GM19372 (cell line): ENCODE measurements around the gene SLC5A4.
"Not testable (repeated sequence)": the region's sequence is repeated elsewhere in the genome, so short reads cannot be mapped to it uniquely, and the experiment has no call there.

Experiments used
- ATAC-seq: cut with Tn5 transposase; IDR thresholded peaks from one replicate; pipeline ENCODE4 v1.9.1; 2021; ENCODE audit warnings: mild to moderate bottlenecking, low read depth, moderate library complexity; ENCODE audit not compliant: unreplicated experiment

Gene SLC5A4

GRCh38 chr22:32255217-32255616 lies at the start of gene SLC5A4:
Gene SLC5A4, minus strand, starts transcription at chr22:32255347. Its CDS starts 18 bp downstream, at chr22:32255329.
- ATAC-seq: no peak

- not testable (repeated sequence) for ATAC-seq
Observed at GRCh38 chr22:32293921-32294320, 38.8 kb upstream of the SLC5A4 start.

- ATAC-seq: no peak
Observed at GRCh38 chr22:32286290-32286840, 31.2 kb upstream of the SLC5A4 start.

GRCh38 chr22:32281072-32281471 lies 25.9 kb upstream of the SLC5A4 start:
- no peak for ATAC-seq

DNA sequence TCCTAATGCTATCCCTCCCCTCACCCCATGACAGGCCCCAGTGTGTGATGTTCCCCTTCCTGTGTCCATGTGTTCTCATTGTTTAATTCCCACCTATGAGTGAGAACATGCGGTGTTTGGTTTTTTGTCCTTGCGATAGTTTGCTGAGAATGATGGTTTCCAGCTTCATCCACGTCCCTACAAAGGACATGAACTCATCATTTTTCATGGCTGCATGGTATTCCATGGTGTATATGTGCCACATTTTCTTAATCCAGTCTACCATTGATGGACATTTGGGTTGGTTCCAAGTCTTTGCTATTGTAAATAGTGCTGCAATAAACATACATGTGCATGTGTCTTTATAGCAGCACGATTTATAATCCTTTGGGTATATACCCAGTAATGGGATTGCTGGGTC lies 20.2 kb upstream of the SLC5A4 start:
- not testable (repeated sequence) for ATAC-seq

DNA sequence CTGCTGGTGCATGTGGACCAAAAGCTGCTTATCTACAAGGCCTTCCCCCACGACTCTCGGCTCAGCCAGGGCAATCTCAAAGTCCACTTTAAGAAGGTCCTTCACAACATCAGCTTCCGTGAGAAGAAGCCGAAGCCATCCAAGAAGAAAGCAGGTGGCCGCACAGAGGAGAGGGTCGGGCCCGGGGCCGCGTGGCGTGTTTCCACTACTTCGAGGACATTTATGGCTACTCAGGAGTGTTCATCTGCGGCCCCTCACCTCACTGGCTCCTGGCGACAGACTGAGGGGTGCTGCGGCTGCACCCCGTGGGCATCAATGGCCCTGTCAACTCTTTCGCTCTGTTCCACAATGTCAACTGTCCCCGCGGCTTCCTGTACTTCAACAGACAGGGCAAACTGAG lies 16.2 kb upstream of the SLC5A4 start:
- ATAC-seq: no peak

- no peak for ATAC-seq
Observed at GRCh38 chr22:32270641-32271369, 15.7 kb upstream of the SLC5A4 start.

- no peak for ATAC-seq
Observed at GRCh38 chr22:32269316-32269715, 14.2 kb upstream of the SLC5A4 start.

GRCh38 chr22:32267011-32267410 lies 11.9 kb upstream of the SLC5A4 start:
- no peak for ATAC-seq

GRCh38 chr22:32265882-32266767 lies 11.0 kb upstream of the SLC5A4 start:
- ATAC-seq: no peak

GRCh38 chr22:32263678-32264077 lies 8.5 kb upstream of the SLC5A4 start:
- not testable (repeated sequence) for ATAC-seq

DNA sequence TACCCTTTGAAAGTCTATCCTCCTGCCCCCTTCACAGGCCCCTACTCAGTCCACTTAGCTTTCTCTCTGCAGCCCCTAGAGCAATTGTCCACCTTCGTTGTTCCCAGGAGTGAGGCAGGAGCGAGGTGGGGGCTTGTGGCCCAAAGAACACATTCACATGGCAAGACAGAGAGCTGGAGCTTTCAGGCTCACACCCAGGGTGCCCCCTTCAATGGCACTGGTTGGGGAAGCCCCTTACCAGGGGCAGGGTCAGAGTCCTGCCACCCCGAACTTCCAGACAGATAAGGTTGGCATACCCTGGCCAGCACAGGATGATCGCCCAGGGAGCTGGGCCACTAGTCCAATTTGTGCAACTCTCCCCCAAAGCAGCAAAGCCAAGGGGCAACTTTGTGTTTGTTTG lies 6.2 kb upstream of the SLC5A4 start:
- ATAC-seq: no peak

- no peak for ATAC-seq
Observed at GRCh38 chr22:32258791-32259190, 3.6 kb upstream of the SLC5A4 start.

DNA sequence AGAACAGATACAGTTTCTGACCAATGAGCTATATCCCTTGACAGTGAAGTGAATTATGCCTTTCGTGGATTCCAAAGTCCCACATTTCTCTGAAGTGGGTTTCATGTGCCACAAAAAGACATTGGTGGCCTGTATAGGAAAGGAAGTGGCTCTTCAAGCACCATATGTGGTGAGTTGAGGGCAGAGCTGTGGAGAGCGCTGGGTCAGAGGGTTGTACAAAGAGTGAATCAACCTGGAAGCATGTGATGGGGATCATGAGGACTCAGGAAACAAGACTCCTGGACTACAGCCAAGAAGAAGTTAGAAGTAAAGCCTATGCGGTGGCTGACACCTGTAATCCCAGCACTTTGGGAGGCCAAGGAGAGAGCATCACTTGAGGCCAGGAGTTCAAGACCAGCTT lies 579 bp upstream of the SLC5A4 start:
- no peak for ATAC-seq

GRCh38 chr22:32249231-32249630 lies 5.9 kb downstream of the SLC5A4 start:
- ATAC-seq: no peak

GRCh38 chr22:32248276-32248675 lies 6.9 kb downstream of the SLC5A4 start:
- ATAC-seq: no peak

DNA sequence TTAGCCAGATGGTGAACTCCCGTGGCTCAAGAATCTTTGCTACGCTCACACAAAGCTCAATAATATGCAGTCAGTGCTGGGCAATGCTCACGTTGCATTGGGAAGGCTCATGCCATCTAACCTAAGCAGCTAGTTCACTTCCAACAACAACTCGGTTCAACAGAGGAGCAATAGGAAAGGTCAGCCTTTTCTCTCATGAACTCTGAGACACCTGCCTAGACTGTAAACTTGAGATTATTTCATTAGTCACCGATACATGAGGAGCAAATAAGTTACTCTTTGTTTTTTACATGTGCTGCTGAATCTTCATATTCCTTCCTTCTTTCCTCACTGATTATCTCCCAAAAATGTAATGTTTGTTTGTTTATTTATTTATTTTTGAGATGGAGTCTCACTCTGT lies 9.0 kb downstream of the SLC5A4 start:
- no peak for ATAC-seq

DNA sequence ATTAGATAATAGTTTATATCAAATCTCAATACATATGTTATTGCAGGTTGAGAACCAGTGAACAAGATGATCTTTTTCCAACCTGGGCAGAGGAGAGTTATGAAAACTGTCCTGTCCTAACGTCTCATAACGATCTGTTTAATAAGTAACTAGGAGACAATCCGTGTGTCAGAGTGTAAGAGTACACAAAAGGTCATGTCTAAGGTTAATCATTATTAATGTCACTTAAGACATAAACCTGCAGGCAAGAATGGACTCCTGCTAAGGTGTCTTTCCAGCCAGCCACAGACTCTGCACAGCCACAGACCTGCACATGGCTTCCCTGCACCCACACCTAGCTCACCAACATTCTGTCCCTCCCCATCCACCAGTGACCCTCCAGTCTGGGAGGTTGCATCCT lies 10.1 kb downstream of the SLC5A4 start:
- ATAC-seq: no peak

DNA sequence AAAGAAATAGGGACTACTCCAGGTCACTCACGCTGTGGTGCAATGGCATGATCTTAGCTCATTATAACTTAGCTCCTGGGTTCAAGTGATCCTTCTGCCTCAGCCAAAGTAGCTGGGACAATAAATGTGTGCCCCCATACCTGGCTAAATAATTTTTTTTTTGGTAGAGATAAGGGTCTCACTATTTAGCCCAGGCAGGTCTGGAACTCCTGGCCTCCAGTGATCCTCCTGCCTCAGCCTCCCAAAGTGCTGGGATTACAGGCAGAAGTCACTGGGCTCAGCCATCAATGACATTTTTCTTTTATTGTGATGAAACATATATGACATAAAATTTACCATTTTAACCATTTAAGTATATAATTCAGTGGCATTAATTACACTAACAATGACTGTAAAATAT lies 10.6 kb downstream of the SLC5A4 start:
- ATAC-seq: no peak

DNA sequence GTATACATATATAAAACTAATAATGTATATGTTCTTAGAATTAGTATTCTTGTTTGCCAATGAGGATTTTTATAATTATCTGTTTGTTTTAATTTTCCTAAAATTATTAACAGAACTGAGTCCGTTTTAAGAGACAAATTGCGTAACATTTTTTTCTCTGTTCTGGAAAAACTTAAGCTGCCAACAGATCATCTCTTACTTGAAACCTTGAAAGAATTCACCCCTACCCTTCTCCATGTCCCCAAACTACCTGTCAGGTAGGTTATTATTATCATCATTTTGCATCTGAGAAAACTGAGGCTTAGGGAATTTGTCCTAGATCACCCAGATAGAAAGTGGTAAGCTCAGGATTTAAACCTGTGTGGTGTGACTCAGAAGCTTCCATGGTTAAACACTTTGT lies 14.7 kb downstream of the SLC5A4 start:
- no peak for ATAC-seq

GRCh38 chr22:32237906-32238305 lies 17.2 kb downstream of the SLC5A4 start:
- ATAC-seq: no peak
